GM12872 (cell line): Measurements from ENCODE around the gene MED10.

Experiments used
- TF ChIP-seq, protein P1 (sequence below): IDR thresholded peaks from 3 replicates; pipeline ENCODE4 v1.5.1; 2011; ENCODE audit warnings: low read depth, mild to moderate bottlenecking, low read length, moderate library complexity; ENCODE audit not compliant: insufficient read depth

MED10 gene

DNA sequence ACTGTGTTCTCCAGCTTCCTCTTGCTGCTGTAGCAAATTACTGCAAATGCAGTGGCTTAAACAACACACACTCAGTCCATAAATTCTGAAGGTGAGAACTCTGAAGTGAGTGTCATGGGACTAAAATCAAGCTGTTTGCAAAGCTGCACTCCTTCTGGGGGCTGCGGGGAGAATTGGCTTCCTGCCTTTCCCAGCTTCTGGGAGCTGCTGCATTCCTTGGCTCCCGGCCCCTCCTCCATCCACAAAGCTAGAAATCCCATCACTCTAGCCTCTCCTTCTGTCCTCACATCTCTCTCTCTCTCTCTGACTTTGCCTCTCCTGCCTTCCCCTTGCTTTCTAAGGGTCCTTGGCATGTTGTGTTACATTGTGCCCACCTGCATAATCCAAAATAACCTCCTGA, 14.2 kb upstream of the MED10 start:
- TF ChIP-seq, protein P1, sequence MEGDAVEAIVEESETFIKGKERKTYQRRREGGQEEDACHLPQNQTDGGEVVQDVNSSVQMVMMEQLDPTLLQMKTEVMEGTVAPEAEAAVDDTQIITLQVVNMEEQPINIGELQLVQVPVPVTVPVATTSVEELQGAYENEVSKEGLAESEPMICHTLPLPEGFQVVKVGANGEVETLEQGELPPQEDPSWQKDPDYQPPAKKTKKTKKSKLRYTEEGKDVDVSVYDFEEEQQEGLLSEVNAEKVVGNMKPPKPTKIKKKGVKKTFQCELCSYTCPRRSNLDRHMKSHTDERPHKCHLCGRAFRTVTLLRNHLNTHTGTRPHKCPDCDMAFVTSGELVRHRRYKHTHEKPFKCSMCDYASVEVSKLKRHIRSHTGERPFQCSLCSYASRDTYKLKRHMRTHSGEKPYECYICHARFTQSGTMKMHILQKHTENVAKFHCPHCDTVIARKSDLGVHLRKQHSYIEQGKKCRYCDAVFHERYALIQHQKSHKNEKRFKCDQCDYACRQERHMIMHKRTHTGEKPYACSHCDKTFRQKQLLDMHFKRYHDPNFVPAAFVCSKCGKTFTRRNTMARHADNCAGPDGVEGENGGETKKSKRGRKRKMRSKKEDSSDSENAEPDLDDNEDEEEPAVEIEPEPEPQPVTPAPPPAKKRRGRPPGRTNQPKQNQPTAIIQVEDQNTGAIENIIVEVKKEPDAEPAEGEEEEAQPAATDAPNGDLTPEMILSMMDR: no peak

GRCh38 chr5:6391151-6391550, 12.8 kb upstream of the MED10 start:
- TF ChIP-seq, protein P1: no peak

- TF ChIP-seq, protein P1: no peak
Measured at GRCh38 chr5:6389946-6390530, 11.7 kb upstream of the MED10 start.

- TF ChIP-seq, protein P1: no peak
Measured at GRCh38 chr5:6389397-6389796, 11.1 kb upstream of the MED10 start.

DNA sequence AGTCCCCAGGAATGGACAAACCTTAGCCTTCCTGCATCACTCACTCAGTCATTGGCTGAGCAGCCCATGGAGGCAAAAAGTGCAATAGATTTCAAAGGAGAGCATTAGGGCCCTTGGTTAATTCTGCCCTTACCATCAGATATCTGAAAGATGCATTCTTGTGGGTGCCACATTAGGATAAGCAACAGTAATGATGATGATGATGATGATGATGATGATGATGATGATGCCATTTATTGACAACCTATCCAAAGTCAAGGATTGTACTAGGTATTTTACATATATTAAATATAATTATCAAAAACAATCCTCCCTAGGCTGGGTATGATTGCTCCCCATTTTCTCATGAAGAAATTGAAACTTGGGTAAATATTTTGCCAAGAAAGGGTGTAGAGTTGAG, 9.6 kb upstream of the MED10 start:
- TF ChIP-seq, protein P1: no peak

- TF ChIP-seq, protein P1: no peak
Measured at GRCh38 chr5:6386271-6386670, 7.9 kb upstream of the MED10 start.

- TF ChIP-seq, protein P1: no peak
Measured at GRCh38 chr5:6384856-6385255, 6.5 kb upstream of the MED10 start.
